Activated CD8-positive, alpha-beta memory T cell treated with anti-CD3 and anti-CD28 coated beads for 36 hours (primary cell): ENCODE measurements around the gene NDNF. TPM values are rescaled to one million over a fixed set of nuclear protein-coding genes. Genes with fewer than 3 reads are reported as not detected.

Experiments
- CTCF ChIA-PET: fragments of 350-600 bp; sonication (Branson Sonifier 250); formaldehyde crosslinking; loops from one replicate; lab custom pipeline; 2021; ENCODE audit warnings: antibody characterized with exemption; lab: Charles Lee
- POLR2A ChIA-PET: fragments of 350-600 bp; sonication (Branson Sonifier 250); formaldehyde crosslinking; loops from one replicate; lab custom pipeline; 2021; ENCODE audit warnings: antibody characterized with exemption; lab: Charles Lee
- total RNA-seq, 2 experiments: library from RNA; stranded (reverse); gene quantifications; one replicate each; pipeline ENCODE4 v1.2.3, GENCODE V29; 2021

The NDNF gene, protein sequence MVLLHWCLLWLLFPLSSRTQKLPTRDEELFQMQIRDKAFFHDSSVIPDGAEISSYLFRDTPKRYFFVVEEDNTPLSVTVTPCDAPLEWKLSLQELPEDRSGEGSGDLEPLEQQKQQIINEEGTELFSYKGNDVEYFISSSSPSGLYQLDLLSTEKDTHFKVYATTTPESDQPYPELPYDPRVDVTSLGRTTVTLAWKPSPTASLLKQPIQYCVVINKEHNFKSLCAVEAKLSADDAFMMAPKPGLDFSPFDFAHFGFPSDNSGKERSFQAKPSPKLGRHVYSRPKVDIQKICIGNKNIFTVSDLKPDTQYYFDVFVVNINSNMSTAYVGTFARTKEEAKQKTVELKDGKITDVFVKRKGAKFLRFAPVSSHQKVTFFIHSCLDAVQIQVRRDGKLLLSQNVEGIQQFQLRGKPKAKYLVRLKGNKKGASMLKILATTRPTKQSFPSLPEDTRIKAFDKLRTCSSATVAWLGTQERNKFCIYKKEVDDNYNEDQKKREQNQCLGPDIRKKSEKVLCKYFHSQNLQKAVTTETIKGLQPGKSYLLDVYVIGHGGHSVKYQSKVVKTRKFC
- under 1 TPM; 0.19 TPM for total RNA-seq

- POLR2A ChIA-PET = no interaction called here
- CTCF ChIA-PET = no interaction called here
These were observed at the start of gene NDNF for GRCh38 chr4:121072224-121073003. Gene NDNF (minus strand): TSS chr4:121072535. CDS start chr4:121045837, 26,698 bp downstream.

DNA sequence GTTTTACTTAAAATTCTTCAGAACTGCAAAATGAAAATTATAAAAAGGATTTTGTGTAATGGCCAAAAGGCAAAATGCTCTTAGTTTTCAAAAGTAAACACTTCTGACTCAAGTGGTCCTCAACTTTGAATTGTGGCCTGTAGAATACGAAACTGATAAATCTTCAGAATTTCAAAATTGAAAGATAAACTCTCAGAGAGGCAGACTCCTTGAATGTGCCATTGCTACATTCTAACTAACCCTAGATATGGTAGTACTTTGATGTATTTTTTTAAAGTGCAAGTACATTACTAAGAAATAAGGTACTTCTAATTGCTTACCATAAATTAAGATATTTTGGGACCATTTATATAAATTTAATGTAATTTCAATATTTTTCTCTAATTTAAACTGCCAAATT is 47.4 kb upstream of the NDNF start:
- ChIA-PET POLR2A (no interaction called here), CTCF (interaction anchor here (1.1 kb wide), 1 partner anchor 197 kb away, joined by 3 read pairs; the partner anchor contains the start of gene PRDM5)

- ChIA-PET CTCF (no interaction called here), POLR2A (no interaction called here)
These were observed 46.0 kb upstream of the NDNF start for GRCh38 chr4:121118344-121118743.

GRCh38 chr4:121114756-121115155 is 42.4 kb upstream of the NDNF start:
- ChIA-PET POLR2A (no interaction called here), CTCF (no interaction called here)

- CTCF ChIA-PET = no interaction called here
- POLR2A ChIA-PET = no interaction called here
These were observed 40.2 kb upstream of the NDNF start for GRCh38 chr4:121112530-121112929.

DNA sequence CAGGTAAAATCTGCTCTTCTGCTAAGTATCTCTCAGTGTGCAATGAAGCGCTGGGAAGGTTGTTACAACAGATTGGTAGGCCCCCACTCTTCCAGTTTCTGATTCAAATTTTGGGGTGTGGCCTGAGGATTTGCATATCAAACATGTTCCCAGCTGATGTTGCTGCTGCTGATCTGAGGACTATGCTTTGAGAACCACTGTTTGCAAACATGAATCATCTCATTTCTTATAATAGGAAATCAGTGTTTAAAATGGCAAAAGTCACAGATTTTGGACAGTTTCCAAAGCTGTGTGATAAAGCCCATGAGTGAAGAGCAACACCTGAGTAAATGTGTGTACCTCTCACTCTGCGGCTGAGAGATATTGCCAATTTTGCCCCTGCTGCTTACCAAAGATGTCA is 36.2 kb upstream of the NDNF start:
- ChIA-PET POLR2A (no interaction called here), CTCF (interaction anchor here (0.6 kb wide), 1 partner anchor 15 kb away, joined by 3 read pairs; no protein-coding TSS in a partner anchor)

DNA sequence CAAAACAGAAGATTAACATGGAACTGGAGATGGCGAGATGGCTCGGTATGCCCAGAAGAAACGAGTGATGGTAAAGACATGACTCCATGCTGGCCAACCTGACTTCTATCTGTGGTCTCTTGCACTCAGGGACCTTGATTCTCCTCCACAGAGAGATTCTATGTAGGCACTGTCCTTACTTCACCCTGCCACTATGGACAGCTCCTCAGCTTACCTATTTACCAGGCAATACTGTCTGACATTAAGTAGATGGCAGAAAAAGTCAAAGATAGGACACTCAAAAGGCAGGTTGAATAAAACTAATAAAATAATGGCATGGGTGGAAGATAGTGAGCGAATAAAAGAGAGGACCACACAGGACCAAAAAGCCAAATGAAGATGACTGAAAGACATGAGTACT is 35.2 kb upstream of the NDNF start:
- CTCF ChIA-PET = no interaction called here
- POLR2A ChIA-PET = no interaction called here

DNA sequence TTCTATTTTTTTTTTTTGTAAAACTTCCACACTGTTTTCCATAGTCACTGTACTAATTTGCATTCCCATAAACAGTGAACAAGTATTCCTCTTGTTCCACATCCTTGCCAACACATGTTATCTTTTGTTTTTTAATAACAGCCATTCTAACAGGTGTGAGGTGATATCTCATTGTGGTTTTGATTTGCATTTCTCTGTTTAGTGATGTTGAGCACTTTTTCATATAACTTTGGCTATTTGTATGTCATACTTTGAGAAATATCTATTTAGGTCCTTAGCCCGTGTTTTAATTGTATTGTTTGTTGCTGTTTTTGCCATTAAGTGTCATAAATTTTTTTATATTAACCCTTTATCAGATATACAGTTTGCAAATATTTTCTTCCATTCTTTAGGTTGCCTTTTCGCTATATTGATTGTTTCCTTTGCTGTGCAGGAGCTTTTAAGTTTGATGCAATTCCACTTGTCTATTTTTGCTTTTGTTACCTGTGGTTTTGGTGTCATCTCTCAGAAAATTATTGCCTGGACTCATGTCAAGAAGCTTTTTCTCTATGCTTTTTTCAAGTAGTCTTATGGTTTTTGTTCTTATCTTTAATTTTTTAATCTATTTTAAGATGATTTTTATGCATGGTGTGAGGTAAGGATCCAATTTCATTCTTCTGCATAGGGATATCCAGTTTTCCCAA is 27.9 kb upstream of the NDNF start:
- CTCF ChIA-PET = no interaction called here
- POLR2A ChIA-PET = no interaction called here

DNA sequence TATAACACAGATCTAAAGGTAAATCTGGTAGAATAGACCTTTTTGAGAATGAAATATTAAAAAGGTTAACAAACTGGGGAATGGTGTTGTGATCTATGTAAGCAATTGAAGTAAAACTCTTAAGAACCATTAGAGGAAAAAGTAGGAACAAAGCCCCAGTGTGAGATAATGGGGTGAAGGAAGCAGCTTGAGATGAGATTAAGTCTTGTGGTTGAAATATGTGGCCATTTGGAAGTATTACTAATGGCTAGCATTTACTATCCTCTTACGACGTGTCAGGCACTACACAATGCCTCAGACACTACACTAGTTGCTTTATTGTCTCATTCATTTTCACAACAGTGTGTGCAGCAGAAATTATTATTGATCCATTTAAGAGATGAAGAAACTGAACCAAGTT is 25.9 kb upstream of the NDNF start:
- ChIA-PET POLR2A (no interaction called here), CTCF (no interaction called here)

GRCh38 chr4:121096629-121097028 is 24.3 kb upstream of the NDNF start:
- CTCF ChIA-PET = no interaction called here

GRCh38 chr4:121096191-121096590 is 23.9 kb upstream of the NDNF start:
- POLR2A ChIA-PET = no interaction called here
- CTCF ChIA-PET = no interaction called here

More at GRCh38 chr4:121096629-121097028, 24.3 kb upstream of the NDNF start:
- POLR2A ChIA-PET = no interaction called here

DNA sequence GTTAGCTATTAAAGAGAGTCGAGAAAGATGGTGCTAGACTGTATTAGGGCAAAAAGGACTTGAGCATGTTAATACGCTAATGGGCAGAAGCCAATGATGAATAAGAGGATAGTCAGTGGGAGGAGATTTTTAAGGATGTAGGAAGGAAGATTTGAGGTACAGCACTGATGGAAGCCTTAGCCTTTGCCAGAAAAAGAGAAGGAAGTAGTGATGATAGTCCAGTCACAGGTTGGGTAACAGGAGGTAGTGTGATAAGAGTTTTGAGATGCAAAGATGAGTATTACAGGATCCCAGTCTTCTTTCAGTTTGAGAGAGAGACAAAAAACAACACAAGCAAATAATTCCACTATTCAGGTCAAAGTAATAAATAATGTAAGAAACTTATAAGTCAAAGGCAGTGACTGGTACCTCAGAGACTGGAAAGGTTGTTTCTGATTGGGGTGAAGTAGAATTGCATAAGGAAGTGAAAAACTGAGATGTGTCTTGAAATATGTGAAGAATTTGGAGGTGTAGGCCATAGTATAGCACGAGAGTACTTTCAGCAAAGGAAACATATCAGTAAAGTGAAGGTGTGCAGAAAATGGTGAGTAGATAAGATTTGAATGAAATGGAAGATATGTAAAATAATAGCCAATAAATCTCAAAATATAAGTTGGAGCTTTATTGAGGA is 22.1 kb upstream of the NDNF start:
- ChIA-PET POLR2A (no interaction called here), CTCF (no interaction called here)

- ChIA-PET CTCF (no interaction called here), POLR2A (no interaction called here)
These were observed 20.9 kb upstream of the NDNF start for GRCh38 chr4:121093261-121093660.

DNA sequence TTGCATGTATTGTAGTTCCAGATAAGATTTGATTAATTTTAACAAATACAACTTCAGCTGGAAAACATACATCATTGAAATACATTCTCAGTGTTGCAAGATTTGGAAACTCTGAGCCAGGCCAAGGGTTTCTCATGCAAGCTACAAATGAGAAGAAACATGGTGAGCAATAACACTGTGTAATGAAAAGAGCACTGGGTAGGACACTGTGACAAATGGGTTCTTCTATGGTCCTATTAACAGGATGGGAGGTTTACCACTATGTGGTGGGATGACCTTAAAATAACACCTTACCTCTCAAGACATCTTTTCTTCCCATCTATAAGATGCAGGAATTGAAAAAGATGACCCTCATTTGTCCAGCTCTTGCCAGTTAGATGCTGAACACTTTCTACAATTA is 19.6 kb upstream of the NDNF start:
- ChIA-PET CTCF (no interaction called here), POLR2A (no interaction called here)

GRCh38 chr4:121088867-121089266 is 16.5 kb upstream of the NDNF start:
- ChIA-PET POLR2A (no interaction called here), CTCF (no interaction called here)

DNA sequence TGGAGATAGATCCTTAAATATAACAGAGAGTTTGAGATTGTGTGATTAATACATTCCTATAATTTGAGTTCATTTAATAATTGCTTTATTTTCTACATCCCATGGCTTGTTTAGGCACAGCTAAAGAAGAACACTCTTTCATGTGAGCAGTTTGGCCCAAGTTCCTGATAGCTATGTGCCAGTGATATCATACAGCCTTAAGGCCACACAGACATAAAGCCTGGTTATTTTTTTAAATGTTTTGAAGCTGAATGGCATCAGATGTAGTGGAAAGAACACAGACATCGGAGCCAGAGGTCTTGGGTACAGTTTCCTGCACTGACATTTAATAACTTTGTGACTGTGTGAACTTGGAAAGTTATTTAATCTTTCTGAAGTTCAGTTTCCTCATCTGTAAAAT is 7.0 kb upstream of the NDNF start:
- ChIA-PET POLR2A (no interaction called here), CTCF (no interaction called here)

GRCh38 chr4:121077496-121077895 is 5.2 kb upstream of the NDNF start:
- CTCF ChIA-PET = no interaction called here

GRCh38 chr4:121076416-121076815 is 4.1 kb upstream of the NDNF start:
- CTCF ChIA-PET = no interaction called here
- POLR2A ChIA-PET = no interaction called here

More at GRCh38 chr4:121077496-121077895, 5.2 kb upstream of the NDNF start:
- POLR2A ChIA-PET = no interaction called here

DNA sequence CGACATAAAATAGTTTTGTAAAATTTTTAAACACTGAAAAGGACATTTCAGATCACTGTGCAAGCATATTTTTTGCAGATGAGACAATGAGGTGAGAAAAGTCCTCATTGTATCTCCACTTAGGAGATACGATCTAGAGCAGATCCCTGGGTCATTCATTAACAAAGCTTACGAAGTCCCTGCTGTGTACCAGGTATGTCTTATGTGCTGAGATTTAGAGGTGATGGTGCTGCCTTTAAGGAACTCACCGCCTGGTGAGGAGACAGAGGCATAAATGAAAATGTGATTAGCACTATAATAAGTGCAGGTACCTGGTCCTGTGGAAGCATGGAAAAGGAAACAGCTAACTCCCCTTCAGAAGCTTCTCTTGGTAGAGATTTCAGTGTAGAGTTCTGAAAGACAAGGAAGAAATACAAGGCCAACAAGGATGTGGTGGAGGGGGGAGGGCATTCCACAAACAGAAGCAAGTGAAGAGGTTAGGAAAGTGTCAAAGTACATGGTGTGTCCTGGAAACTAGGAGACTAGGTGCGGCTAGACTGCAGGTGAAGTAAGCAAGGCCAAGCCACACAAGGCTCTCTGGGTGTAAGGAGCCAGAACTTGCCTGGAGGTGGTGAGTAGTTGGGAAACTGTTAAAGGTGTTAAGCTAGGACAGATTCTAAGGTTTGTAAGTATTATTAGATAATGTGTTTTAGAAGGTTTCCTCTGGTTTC is 1.5 kb upstream of the NDNF start:
- POLR2A ChIA-PET = no interaction called here
- CTCF ChIA-PET = no interaction called here
